ENCODE measurements around the gene POLR3E. TPM values are rescaled to one million over a fixed set of nuclear protein-coding genes. Genes with fewer than 3 reads are reported as not detected.
"Not testable (repeated sequence)": the region's sequence is repeated elsewhere in the genome, so short reads cannot be mapped to it uniquely, and the experiment has no call there.

The POLR3E gene
- total RNA-seq, 1 experiment from 2014 or later = 70.9 TPM

DNA sequence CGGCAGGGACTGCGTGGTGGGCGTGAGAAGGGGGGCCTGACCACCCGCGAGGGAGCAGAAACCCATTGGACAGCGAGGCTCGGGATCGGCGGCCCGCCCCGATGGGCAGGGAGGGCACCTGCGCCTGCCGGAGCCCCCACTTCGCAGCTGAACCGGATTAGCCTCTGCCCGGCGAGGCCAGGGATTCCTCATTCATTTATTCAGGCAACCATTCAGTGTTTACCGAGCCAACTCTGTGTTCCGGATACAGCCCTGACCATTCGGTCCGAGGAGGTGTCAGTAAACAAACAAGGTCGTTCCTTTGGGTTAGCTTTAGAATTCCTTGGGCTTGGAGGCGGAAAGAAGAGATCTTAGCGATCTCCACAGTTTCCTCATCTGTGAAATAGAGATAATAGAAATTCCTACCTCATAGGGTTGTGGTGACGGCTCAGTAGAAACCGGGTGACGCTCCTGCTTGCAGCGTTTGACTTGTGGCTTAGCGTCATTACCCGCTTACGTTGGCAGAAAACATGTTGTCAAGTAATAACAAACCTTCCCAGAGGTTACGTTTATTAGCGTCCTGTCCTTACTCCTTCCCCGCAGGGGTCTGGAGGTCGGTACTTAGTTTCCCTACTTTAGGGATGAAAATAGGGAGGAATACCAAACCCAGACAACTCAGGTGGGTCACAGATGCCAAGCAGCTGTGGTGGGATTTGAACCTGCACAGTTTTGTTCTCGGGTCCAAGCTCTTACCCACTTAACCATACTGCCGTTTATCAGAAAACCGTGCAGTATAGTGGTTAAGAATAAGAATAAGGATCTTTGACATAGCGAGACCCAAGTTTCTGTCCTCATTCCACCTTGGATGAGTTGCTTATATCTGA lies 893 bp downstream of the POLR3E start:
- CTCF ChIA-PET = no interaction called here
- Histone ChIP-seq H3K79me2 (ENCODE audit: low read depth) (peaks cover 49% of the 10 kb centered on the region), H4K20me1 (ENCODE audit: insufficient read depth) (peaks cover 50% of the 10 kb centered on the region), H3K9me2 (ENCODE audit: insufficient read depth) (no peaks in the 10 kb centered on the region), H2AFZ (peak overlapping the region; percentile 64; the same call in 1 of the 2 replicates), H3K9me3 (ENCODE audit: insufficient read depth, low read depth) (no peaks in the 10 kb centered on the region), H3K27ac (peak overlapping the region; percentile 84), H3K4me1 (replicated peaks; ENCODE audit: insufficient read depth) (no peaks in the 10 kb centered on the region), H3K4me3 (peak overlapping the region; percentile 61), H3K36me3 (ENCODE audit: low read depth) (0 out of 2 replicates have a peak, but pooled peaks cover 5% of the 10 kb centered on the region), H3F3A (ENCODE audit: insufficient read depth, low read depth) (peaks cover 30% of the 10 kb centered on the region), H3K4me2 (peak overlapping the region; percentile 67), H3K27me3 (ENCODE audit: insufficient read depth, low read depth) (no peaks in the 10 kb centered on the region)
- POLR2A ChIA-PET (ENCODE audit: unreplicated experiment) = interaction anchor here (0.6 to 0.9 kb wide), 2 partner anchors 105 to 346 kb away, joined by 3 read pairs; no protein-coding TSS in a partner anchor
- intact Hi-C loops (cut with micrococcal nuclease; ENCODE audit: unreplicated experiment) = loop anchor here (1.0 to 5.0 kb wide), 7 partner anchors 65 to 345 kb away; partner anchors contain the start of genes EEF2K, PDZD9 and UQCRC2
- TF ChIP-seq EZH2 (IDR thresholded peaks at IDR 0.05; ENCODE audit: low read depth) = no peak
- TF ChIP-seq, protein P1, sequence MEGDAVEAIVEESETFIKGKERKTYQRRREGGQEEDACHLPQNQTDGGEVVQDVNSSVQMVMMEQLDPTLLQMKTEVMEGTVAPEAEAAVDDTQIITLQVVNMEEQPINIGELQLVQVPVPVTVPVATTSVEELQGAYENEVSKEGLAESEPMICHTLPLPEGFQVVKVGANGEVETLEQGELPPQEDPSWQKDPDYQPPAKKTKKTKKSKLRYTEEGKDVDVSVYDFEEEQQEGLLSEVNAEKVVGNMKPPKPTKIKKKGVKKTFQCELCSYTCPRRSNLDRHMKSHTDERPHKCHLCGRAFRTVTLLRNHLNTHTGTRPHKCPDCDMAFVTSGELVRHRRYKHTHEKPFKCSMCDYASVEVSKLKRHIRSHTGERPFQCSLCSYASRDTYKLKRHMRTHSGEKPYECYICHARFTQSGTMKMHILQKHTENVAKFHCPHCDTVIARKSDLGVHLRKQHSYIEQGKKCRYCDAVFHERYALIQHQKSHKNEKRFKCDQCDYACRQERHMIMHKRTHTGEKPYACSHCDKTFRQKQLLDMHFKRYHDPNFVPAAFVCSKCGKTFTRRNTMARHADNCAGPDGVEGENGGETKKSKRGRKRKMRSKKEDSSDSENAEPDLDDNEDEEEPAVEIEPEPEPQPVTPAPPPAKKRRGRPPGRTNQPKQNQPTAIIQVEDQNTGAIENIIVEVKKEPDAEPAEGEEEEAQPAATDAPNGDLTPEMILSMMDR (conservative IDR thresholded peaks at IDR 0.05) = no peak
- peak; percentile 85 to 89 for DNase-seq
- BruUV-seq (replicated peaks) = TSS peak; percentile 100

DNA sequence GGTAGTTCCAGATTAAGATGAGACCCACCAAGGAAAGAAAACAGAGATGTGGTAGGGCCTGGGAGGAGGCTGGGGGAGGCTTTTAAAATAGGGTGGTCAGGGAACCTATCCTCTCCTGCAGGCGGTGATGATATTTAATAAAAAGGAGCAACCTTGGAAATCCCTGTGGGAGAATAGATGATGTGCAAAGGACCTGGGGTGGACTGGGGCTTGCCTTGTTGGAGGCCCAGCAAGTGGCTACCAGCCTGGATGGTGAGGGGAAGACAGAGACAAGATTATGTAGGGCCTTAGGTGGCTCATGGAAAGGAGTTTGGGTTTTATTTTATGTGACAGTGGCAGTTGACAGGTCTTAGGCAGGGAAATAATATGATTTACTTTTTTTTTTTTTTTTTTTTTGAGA lies 1.8 kb downstream of the POLR3E start:
- Histone ChIP-seq H2AFZ (no peak overlapping the region), H3F3A (ENCODE audit: insufficient read depth, low read depth) (peaks cover 30% of the 10 kb centered on the region), H3K27me3 (ENCODE audit: insufficient read depth, low read depth) (no peaks in the 10 kb centered on the region), H3K4me3 (peak overlapping the region; percentile 61; the same call in 1 of the 2 replicates), H4K20me1 (ENCODE audit: insufficient read depth) (peaks cover 53% of the 10 kb centered on the region), H3K9me3 (ENCODE audit: insufficient read depth, low read depth) (no peaks in the 10 kb centered on the region), H3K4me2 (peak overlapping the region; percentile 67), H3K4me1 (replicated peaks; ENCODE audit: insufficient read depth) (no peaks in the 10 kb centered on the region), H3K36me3 (ENCODE audit: low read depth) (0 out of 2 replicates have a peak, but pooled peaks cover 5% of the 10 kb centered on the region), H3K79me2 (ENCODE audit: low read depth) (peaks cover 51% of the 10 kb centered on the region), H3K9me2 (ENCODE audit: insufficient read depth) (no peaks in the 10 kb centered on the region), H3K27ac (peak overlapping the region; percentile 84)
- no TSS peak for BruUV-seq (replicated peaks)
- TF ChIP-seq, protein P1 (conservative IDR thresholded peaks at IDR 0.05) = no peak
- no peak for TF ChIP-seq EZH2 (IDR thresholded peaks at IDR 0.05; ENCODE audit: low read depth)
- ChIA-PET CTCF (no interaction called here), POLR2A (ENCODE audit: unreplicated experiment) (interaction anchor here (0.6 kb wide), 1 partner anchor 999 kb away, joined by 8 read pairs; no protein-coding TSS in a partner anchor)
- DNase-seq = no peak
- intact Hi-C loops (cut with micrococcal nuclease; ENCODE audit: unreplicated experiment) = loop anchor here (5.0 kb wide), 1 partner anchor 202 kb away; no protein-coding TSS in a partner anchor

DNA sequence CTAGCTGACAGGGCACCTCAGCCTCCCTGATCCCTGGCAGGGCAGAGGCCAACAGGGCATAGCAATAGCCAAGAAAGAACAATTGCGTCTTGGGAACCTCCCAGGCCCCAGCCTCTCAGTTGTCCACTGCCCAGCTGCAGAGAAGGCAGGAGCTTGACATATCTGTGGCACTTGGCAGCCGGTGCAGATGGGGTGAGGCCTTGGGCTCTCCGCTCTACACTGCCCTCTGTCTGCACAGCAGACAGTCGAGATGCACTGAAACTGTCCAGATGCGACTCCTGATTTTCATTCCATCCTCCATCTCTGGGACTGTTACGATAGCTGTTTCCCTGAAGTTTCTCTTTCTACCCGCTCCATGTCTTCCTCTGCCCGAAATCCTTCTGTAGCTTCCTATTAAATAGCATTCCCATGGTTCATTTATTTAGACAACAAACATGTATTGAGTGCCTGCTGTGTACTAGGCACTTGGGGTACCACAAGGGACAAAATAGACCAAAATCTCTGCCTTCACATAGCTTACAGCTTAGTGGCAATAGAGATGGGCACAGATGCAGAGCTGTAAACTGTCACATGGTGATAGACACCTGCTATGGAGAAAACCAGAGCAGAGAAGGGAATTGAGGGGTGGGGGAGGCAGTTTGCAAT lies 3.3 kb downstream of the POLR3E start:
- ChIA-PET CTCF (interaction anchor here (0.6 to 1.5 kb wide), 5 partner anchors 93 to 336 kb away, joined by 3 to 5 read pairs (median 4); partner anchors contain the start of gene EEF2K), POLR2A (ENCODE audit: unreplicated experiment) (interaction anchor here (0.6 kb wide), 1 partner anchor 260 kb away, joined by 3 read pairs; no protein-coding TSS in a partner anchor)
- Histone ChIP-seq H3K4me3 (no peak overlapping the region), H3K36me3 (ENCODE audit: low read depth) (0 out of 2 replicates have a peak, but pooled peaks cover 5% of the 10 kb centered on the region), H3F3A (ENCODE audit: insufficient read depth, low read depth) (peaks cover 29% of the 10 kb centered on the region), H4K20me1 (ENCODE audit: insufficient read depth) (peaks cover 53% of the 10 kb centered on the region), H3K27me3 (ENCODE audit: insufficient read depth, low read depth) (no peaks in the 10 kb centered on the region), H3K79me2 (ENCODE audit: low read depth) (peaks cover 55% of the 10 kb centered on the region), H3K9me3 (ENCODE audit: insufficient read depth, low read depth) (no peaks in the 10 kb centered on the region), H3K4me2 (no peak overlapping the region), H3K27ac (no peak overlapping the region), H2AFZ (no peak overlapping the region), H3K9me2 (ENCODE audit: insufficient read depth) (no peaks in the 10 kb centered on the region), H3K4me1 (replicated peaks; ENCODE audit: insufficient read depth) (no peaks in the 10 kb centered on the region)
- DNase-seq = peak in 1 of 2 experiments; percentile 55
- TF ChIP-seq, protein P1 (conservative IDR thresholded peaks at IDR 0.05) = peak; percentile 61
- TF ChIP-seq EZH2 (IDR thresholded peaks at IDR 0.05; ENCODE audit: low read depth) = no peak
- intact Hi-C loops (cut with micrococcal nuclease; ENCODE audit: unreplicated experiment) = no loop called here
- BruUV-seq (replicated peaks) = no TSS peak

DNA sequence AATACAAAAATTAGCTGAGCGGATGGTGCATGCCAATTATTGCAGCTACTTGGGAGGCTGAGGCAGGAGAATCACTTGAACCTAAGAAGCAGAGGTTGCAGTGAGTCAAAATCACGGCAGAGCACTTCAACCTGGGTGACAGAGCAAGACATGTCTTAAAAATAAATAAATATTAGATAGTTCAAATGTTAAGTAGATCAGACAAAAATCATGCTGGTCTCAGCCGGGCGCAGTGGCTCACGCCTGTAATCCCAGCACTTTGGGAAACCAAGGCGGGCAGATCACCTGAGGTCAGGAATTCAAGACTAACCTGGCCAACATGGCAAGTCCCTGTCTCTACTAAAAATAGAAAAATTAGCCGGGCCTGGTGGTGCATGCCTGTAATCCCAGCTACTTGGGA lies 4.2 kb downstream of the POLR3E start:
- peaks cover 55% of the 10 kb centered on the region for H3K79me2 ChIP-seq (ENCODE audit: low read depth)
- H3K9me3 ChIP-seq (ENCODE audit: insufficient read depth, low read depth); CTCF ChIA-PET; H3K36me3 ChIP-seq (ENCODE audit: low read depth); H3K4me2 ChIP-seq; BruUV-seq (replicated peaks); H3K4me1 ChIP-seq (replicated peaks; ENCODE audit: insufficient read depth); intact Hi-C loops (cut with micrococcal nuclease; ENCODE audit: unreplicated experiment); H3K4me3 ChIP-seq; DNase-seq; H3K27me3 ChIP-seq (ENCODE audit: insufficient read depth, low read depth); H2AFZ ChIP-seq; H3K9me2 ChIP-seq (ENCODE audit: insufficient read depth); POLR2A ChIA-PET (ENCODE audit: unreplicated experiment); H3K27ac ChIP-seq: not testable (repeated sequence)
- peaks cover 21% of the 10 kb centered on the region for H3F3A ChIP-seq (ENCODE audit: insufficient read depth, low read depth)
- peaks cover 53% of the 10 kb centered on the region for H4K20me1 ChIP-seq (ENCODE audit: insufficient read depth)
